Fibroblast of upper back skin (primary cell): ENCODE data around the gene COQ4.
"Not testable (repeated sequence)": the region's sequence is repeated elsewhere in the genome, so short reads cannot be mapped to it uniquely, and the experiment has no call there.

Source experiments
- DNase-seq: peaks from one replicate; pipeline ENCODE4 v3.0.0-alpha.2; 2013

The COQ4 gene

GRCh38 chr9:128304136-128304970, 18.3 kb upstream of the COQ4 start:
- peak; percentile 11 for DNase-seq

- DNase-seq, result no peak
Observed at GRCh38 chr9:128304971-128305288, 17.7 kb upstream of the COQ4 start.

- no peak for DNase-seq
Observed at GRCh38 chr9:128309551-128309950, 13.1 kb upstream of the COQ4 start.

GRCh38 chr9:128310461-128310860, 12.2 kb upstream of the COQ4 start:
- DNase-seq, result no peak

- no peak for DNase-seq
Observed at GRCh38 chr9:128314697-128315096, 7.9 kb upstream of the COQ4 start.

- no peak for DNase-seq
Observed at GRCh38 chr9:128316421-128316820, 6.2 kb upstream of the COQ4 start.

GRCh38 chr9:128317629-128318028, 5.0 kb upstream of the COQ4 start:
- no peak for DNase-seq

- no peak for DNase-seq
Observed at GRCh38 chr9:128321343-128321742, 1.3 kb upstream of the COQ4 start.

GRCh38 chr9:128321879-128322403, 698 bp upstream of the COQ4 start:
- DNase-seq, result no peak

GRCh38 chr9:128323212-128323730, 632 bp downstream of the COQ4 start:
- no peak for DNase-seq

GRCh38 chr9:128323791-128324190, 1.2 kb downstream of the COQ4 start:
- no peak for DNase-seq

GRCh38 chr9:128324401-128324800, 1.8 kb downstream of the COQ4 start:
- DNase-seq, result no peak

GRCh38 chr9:128325629-128326028, 3.0 kb downstream of the COQ4 start:
- DNase-seq, result no peak

- DNase-seq, result no peak
Observed at GRCh38 chr9:128333451-128333869, 10.8 kb downstream of the COQ4 start.

- DNase-seq, result no peak
Observed at GRCh38 chr9:128335161-128335560, 12.5 kb downstream of the COQ4 start.

- no peak for DNase-seq
Observed at GRCh38 chr9:128335914-128336313, 13.3 kb downstream of the COQ4 start.

- no peak for DNase-seq
Observed at GRCh38 chr9:128337936-128338335, 15.3 kb downstream of the COQ4 start.

GRCh38 chr9:128338852-128339614, 16.4 kb downstream of the COQ4 start:
- not testable (repeated sequence) for DNase-seq

- peak; percentile 69 for DNase-seq
Observed at GRCh38 chr9:128339761-128340690, 17.4 kb downstream of the COQ4 start, which contains the start of gene SLC27A4. Gene SLC27A4 (plus strand): TSS chr9:128340527. CDS start chr9:128343133, 2,606 bp downstream.

GRCh38 chr9:128340691-128341434, 18.2 kb downstream of the COQ4 start:
- no peak for DNase-seq

- DNase-seq, result peak; percentile 64
Observed at GRCh38 chr9:128341435-128341849, 18.8 kb downstream of the COQ4 start.
